SK-N-SH (cell line): ENCODE measurements around the gene TMEM187. TPM values are rescaled to one million over a fixed set of nuclear protein-coding genes. Genes with fewer than 3 reads are reported as not detected.

Experiments
- CTCF ChIA-PET: fragments of 300-600, 350-600 bp; formaldehyde crosslinking; extraction: SDS; loops from one replicate; lab custom pipeline; 2021; lab: Yijun Ruan, JAX
- POLR2A ChIA-PET: fragments of 350-600 bp; sonication (Branson Sonifier 250); formaldehyde crosslinking; extraction: SDS; loops from one replicate; lab custom pipeline; 2020; ENCODE audit warnings: antibody characterized with exemption, inconsistent platforms; lab: Yijun Ruan, JAX
- DNase-seq: peaks from one replicate; pipeline ENCODE4 v3.0.0; 2012
- H2AFZ ChIP-seq: fragments of 200-600 bp; sonication (generic); 2 replicates; pipeline ENCODE4 v1.8.1; 2016; ENCODE audit warnings: antibody characterized with exemption, mild to moderate bottlenecking, low read depth
- H3F3A ChIP-seq: fragments of 200-600 bp; sonication (generic); replicated peaks from 2 replicates; pipeline ENCODE3; 2016; ENCODE audit warnings: antibody characterized with exemption, mild to moderate bottlenecking; ENCODE audit not compliant: insufficient read depth
- H3K27ac ChIP-seq, 2 experiments: fragments of 200-500 bp in 1 of 2; fragments of 200-600 bp in 1 of 2; sonication (Bioruptor generic) in 1 of 2; sonication (generic), shearing (Covaris generic) in 1 of 2; 2 replicates each; pipeline versions ENCODE4 v1.5.1 to v1.6.1; 2014 to 2016; ENCODE audit warnings: low read depth in 2 of 2, inconsistent platforms in 1 of 2, low read length in 1 of 2, mild to moderate bottlenecking in 1 of 2, mixed read lengths in 1 of 2
- H3K27me3 ChIP-seq: fragments of 200-600 bp; sonication (generic), shearing (Covaris generic); 2 replicates; pipeline ENCODE4 v1.6.1; 2016; ENCODE audit warnings: mixed run types; ENCODE audit not compliant: insufficient read depth
- H3K36me3 ChIP-seq, 2 experiments: fragments of 200-500 bp in 1 of 2; fragments of 200-600 bp in 1 of 2; sonication (Bioruptor generic) in 1 of 2; sonication (generic) in 1 of 2; replicated peaks in 1 of 2; 2 replicates each; pipeline versions ENCODE3 to v1.5.1; 2014 to 2016; ENCODE audit warnings: low read length in 1 of 2, mild to moderate bottlenecking in 1 of 2; ENCODE audit not compliant: insufficient read depth in 2 of 2, control insufficient read depth in 1 of 2
- H3K4me1 ChIP-seq, 2 experiments: fragments of 200-500 bp in 1 of 2; fragments of 200-600 bp in 1 of 2; sonication (Bioruptor generic) in 1 of 2; sonication (generic), shearing (Covaris generic) in 1 of 2; 2 replicates each; pipeline versions ENCODE4 v1.5.1 to v1.6.1; 2014 to 2016; ENCODE audit warnings: low read depth in 1 of 2, low read length in 1 of 2, mixed run types in 1 of 2; ENCODE audit not compliant: insufficient read depth in 2 of 2, control insufficient read depth in 1 of 2
- H3K4me2 ChIP-seq: fragments of 200-600 bp; sonication (generic), shearing (Covaris generic); 2 replicates; pipeline ENCODE4 v1.6.1; 2017; ENCODE audit warnings: mixed run types
- H3K4me3 ChIP-seq, 2 experiments: fragments of 200-500 bp in 1 of 2; fragments of 200-600 bp in 1 of 2; sonication (Bioruptor generic) in 1 of 2; sonication (generic), shearing (Covaris generic) in 1 of 2; 2 replicates each; pipeline versions ENCODE4 v1.5.1 to v1.8.1; 2014 to 2016; ENCODE audit warnings: low read depth in 2 of 2, inconsistent platforms in 1 of 2, low read length in 1 of 2, mild to moderate bottlenecking in 1 of 2, mixed read lengths in 1 of 2, moderate library complexity in 1 of 2
- H3K79me2 ChIP-seq: fragments of 200-600 bp; sonication (generic); 2 replicates; pipeline ENCODE4 v1.8.1; 2017; ENCODE audit warnings: mild to moderate bottlenecking; ENCODE audit not compliant: insufficient read depth
- H3K9ac ChIP-seq: fragments of 200-600 bp; sonication (generic); 2 replicates; pipeline ENCODE4 v1.6.1; 2017; ENCODE audit warnings: mixed run types
- H3K9me2 ChIP-seq: fragments of 200-600 bp; sonication (generic); 2 replicates; pipeline ENCODE4 v1.6.1; 2017; ENCODE audit warnings: mixed run types
- H3K9me3 ChIP-seq: fragments of 200-600 bp; sonication (generic); 2 replicates; pipeline ENCODE4 v1.6.1; 2017; ENCODE audit warnings: mixed run types, mild to moderate bottlenecking, moderate library complexity
- H4K20me1 ChIP-seq: fragments of 200-600 bp; sonication (generic); 2 replicates; pipeline ENCODE4 v1.6.1; 2017; ENCODE audit warnings: mild to moderate bottlenecking, mixed run types; ENCODE audit not compliant: insufficient read depth
- ELF1 ChIP-seq: IDR thresholded peaks from 2 replicates; pipeline ENCODE4 v1.4.0; 2012
- EP300 ChIP-seq, 2 experiments: IDR thresholded peaks; 2 replicates each; pipeline versions ENCODE4 v1.4.0 to v1.6.1; 2012; ENCODE audit warnings: borderline replicate concordance in 1 of 2, low read depth in 1 of 2, low read length in 1 of 2
- EZH2phosphoT487 ChIP-seq: fragments of 200-600 bp; sonication (generic); IDR thresholded peaks from 2 replicates; pipeline ENCODE4 v1.6.1; 2017; ENCODE audit warnings: low read depth, mixed run types, mild to moderate bottlenecking, antibody characterized with exemption, moderate library complexity, borderline replicate concordance
- FOSL2 ChIP-seq: IDR thresholded peaks from 2 replicates; pipeline ENCODE4 v1.4.0; 2012; ENCODE audit warnings: low read depth, mild to moderate bottlenecking, moderate library complexity, borderline replicate concordance
- GATA2 ChIP-seq: sonication (generic); formaldehyde crosslinking; IDR thresholded peaks from 2 replicates; pipeline ENCODE4 v1.5.0; 2020; ENCODE audit warnings: mild to moderate bottlenecking, missing genetic modification reagents
- MEF2A ChIP-seq: IDR thresholded peaks from 2 replicates; pipeline ENCODE4 v1.4.0; 2012; ENCODE audit warnings: low read depth, borderline replicate concordance
- MXI1 ChIP-seq: IDR thresholded peaks from 2 replicates; pipeline ENCODE4 v1.6.1; 2012; ENCODE audit warnings: mild to moderate bottlenecking, low read depth, low read length, improper control_type of control experiment
- NRF1 ChIP-seq: IDR thresholded peaks from 2 replicates; pipeline ENCODE4 v1.6.1; 2012; ENCODE audit warnings: low read depth, mild to moderate bottlenecking, low read length
- SIN3A ChIP-seq: IDR thresholded peaks from 2 replicates; pipeline ENCODE4 v1.6.1; 2012; ENCODE audit warnings: low read depth, mild to moderate bottlenecking, low read length, moderate library complexity, borderline replicate concordance
- SMC3 ChIP-seq: IDR thresholded peaks from 2 replicates; pipeline ENCODE4 v1.6.1; 2012; ENCODE audit warnings: low read depth, low read length, improper control_type of control experiment
- TAF1 ChIP-seq: IDR thresholded peaks from 2 replicates; pipeline ENCODE4 v1.6.1; 2012; ENCODE audit warnings: low read depth, mild to moderate bottlenecking, low read length, moderate library complexity, borderline replicate concordance
- TCF12 ChIP-seq: IDR thresholded peaks from 2 replicates; pipeline ENCODE4 v1.4.0; 2012
- TEAD4 ChIP-seq: IDR thresholded peaks from 2 replicates; pipeline ENCODE4 v1.4.0; 2012; ENCODE audit warnings: mild to moderate bottlenecking, borderline replicate concordance; ENCODE audit not compliant: insufficient read depth
- YY1 ChIP-seq: IDR thresholded peaks from 2 replicates; pipeline ENCODE4 v1.4.0; 2012; ENCODE audit warnings: low read depth, mild to moderate bottlenecking
- WGBS: methylation state at CpG from one replicate; pipeline ENCODE4 v1.1.6; 2017; ENCODE audit warnings: low lambda C conversion rate; 5-methylcytosine and 5-hydroxymethylcytosine counted together
- polyA plus RNA-seq, 3 experiments: library from polyadenylated mRNA; depleted of rRNA; stranded (reverse); fragments of >200 nt; gene quantifications; 2 replicates each; pipeline ENCODE4 v1.2.3, GENCODE V29; 2012
- TF ChIP-seq, protein P1 (sequence below): IDR thresholded peaks from 2 replicates; pipeline ENCODE4 v1.4.0; 2012; ENCODE audit warnings: low read depth
- TF ChIP-seq, protein P2 (sequence below): fragments of 150-350 bp; IDR thresholded peaks from 2 replicates; pipeline ENCODE4 v1.6.1; 2016; ENCODE audit warnings: mild to moderate bottlenecking, low read depth, low read length
- TF ChIP-seq, protein P3 (sequence below): fragments of 200-600 bp; sonication (generic); IDR thresholded peaks from 2 replicates; pipeline ENCODE4 v1.6.1; 2017; ENCODE audit warnings: antibody characterized with exemption, mild to moderate bottlenecking, moderate library complexity

The TMEM187 gene
- polyA plus RNA-seq, 1 of the 3 experiments (the other 2 are of a cell fraction): 10.9 TPM

DNA sequence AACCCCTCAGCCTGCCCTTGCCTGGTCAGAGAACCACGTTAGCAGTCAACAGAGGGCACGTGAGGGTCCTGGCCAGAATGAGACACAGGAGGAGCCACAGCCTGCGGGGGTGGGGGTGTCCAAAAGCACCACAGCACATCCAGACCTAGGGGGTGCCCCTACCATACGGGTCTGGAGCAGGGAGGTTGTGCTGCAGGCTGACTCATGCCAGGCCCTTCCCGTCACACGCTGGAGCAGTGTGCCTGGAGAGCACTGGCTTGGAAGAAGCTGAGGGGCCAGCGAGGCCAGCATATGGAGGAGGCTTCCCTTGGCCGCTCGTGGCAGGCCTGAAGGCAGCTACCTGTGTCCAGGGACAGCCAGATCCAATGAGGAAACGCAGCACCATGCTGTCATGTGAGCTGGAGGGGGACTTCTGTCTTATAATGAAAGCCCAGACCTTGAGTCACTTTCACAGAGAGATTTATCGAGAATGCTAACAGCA is 48.6 kb downstream of the TMEM187 start:
- peak overlapping the region; percentile 75; the same call in 1 of the 2 replicates for H3K4me2 ChIP-seq
- 36% methylated on average over 10 of the region's 11 CpGs for WGBS
- no peak for DNase-seq
- ChIA-PET CTCF (interaction anchor here (1.1 to 1.3 kb wide), 3 partner anchors 9 to 31 kb away, joined by 3 to 4 read pairs (median 3); no protein-coding TSS in a partner anchor), POLR2A (interaction anchor here (1.5 kb wide), 1 partner anchor 48 kb away, joined by 4 read pairs; the partner anchor contains the start of gene TMEM187)
- peak overlapping the region; percentile 75 to 79 for H3K27ac ChIP-seq
- H3K4me3 ChIP-seq: no peak overlapping the region
- H3K4me1 ChIP-seq: peaks cover 0 to 23% of the 10 kb centered on the region in 2 experiments; a peak in 1 of 4 replicates
- H3K36me3 ChIP-seq: peaks cover 0 to 14% of the 10 kb centered on the region in 2 experiments
- no peak overlapping the region for H2AFZ ChIP-seq
- TF ChIP-seq EP300 (IDR thresholded peaks at IDR 0.05; ENCODE audit: borderline replicate concordance in 1 of 2, low read depth in 1 of 2, low read length in 1 of 2) (no peak), TEAD4 (no peak), TAF1 (no peak), MEF2A (no peak), SIN3A (no peak), YY1 (no peak)
- TF ChIP-seq, protein P1, sequence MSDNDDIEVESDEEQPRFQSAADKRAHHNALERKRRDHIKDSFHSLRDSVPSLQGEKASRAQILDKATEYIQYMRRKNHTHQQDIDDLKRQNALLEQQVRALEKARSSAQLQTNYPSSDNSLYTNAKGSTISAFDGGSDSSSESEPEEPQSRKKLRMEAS: peak; percentile 52
- H3K27me3 ChIP-seq: peaks cover 28% of the 10 kb centered on the region
- peaks cover 7% of the 10 kb centered on the region for H3F3A ChIP-seq
- H3K9ac ChIP-seq: no peak overlapping the region
- H3K9me2 ChIP-seq: no peaks in the 10 kb centered on the region
- peaks cover 26% of the 10 kb centered on the region for H3K79me2 ChIP-seq
- H4K20me1 ChIP-seq: no peaks in the 10 kb centered on the region
- H3K9me3 ChIP-seq: no peaks in the 10 kb centered on the region

DNA sequence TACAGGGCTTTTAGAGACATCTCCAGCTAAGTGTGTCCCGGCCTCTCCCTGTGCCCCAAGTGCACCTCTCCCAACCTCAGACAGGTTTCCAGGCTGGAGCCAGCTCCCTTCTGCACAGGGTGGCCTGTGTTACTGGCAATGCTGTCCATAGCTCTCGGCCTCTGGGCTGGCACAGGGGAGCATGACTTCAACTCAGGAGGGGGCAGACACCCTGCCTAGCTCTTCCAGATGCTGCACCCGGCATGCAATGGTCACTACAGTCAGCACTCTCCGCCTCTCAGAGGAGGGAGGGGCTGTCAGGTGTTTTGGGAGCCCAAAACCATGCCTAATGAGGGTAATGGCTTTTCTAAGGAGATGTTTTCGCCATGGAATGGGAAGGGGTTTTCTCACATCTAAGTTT is 49.6 kb downstream of the TMEM187 start:
- Histone ChIP-seq H3K79me2 (peaks cover 23% of the 10 kb centered on the region), H3K4me3 (no peak overlapping the region), H4K20me1 (no peaks in the 10 kb centered on the region), H3K9me2 (no peaks in the 10 kb centered on the region), H3K9ac (no peak overlapping the region), H3K9me3 (no peaks in the 10 kb centered on the region), H3K27ac (peak overlapping the region in 1 of 2 experiments; percentile 75; a peak in 2 of 4 replicates), H3F3A (peaks cover 7% of the 10 kb centered on the region), H3K36me3 (peaks cover 0 to 6% of the 10 kb centered on the region in 2 experiments), H2AFZ (no peak overlapping the region), H3K4me2 (no peak overlapping the region), H3K4me1 (peaks cover 0 to 23% of the 10 kb centered on the region in 2 experiments; a peak in 1 of 4 replicates), H3K27me3 (peaks cover 37% of the 10 kb centered on the region)
- CTCF ChIA-PET: interaction anchor here (12.4 kb wide), 1 partner anchor 9 kb away, joined by 94 read pairs; no protein-coding TSS in a partner anchor
- POLR2A ChIA-PET: no interaction called here
- TF ChIP-seq MXI1 (no peak), ELF1 (no peak), NRF1 (no peak), FOSL2 (no peak), TAF1 (no peak), TCF12 (no peak), GATA2 (CRISPR knock-in tag) (no peak), SMC3 (no peak), EZH2phosphoT487 (no peak)
- TF ChIP-seq, protein P2, sequence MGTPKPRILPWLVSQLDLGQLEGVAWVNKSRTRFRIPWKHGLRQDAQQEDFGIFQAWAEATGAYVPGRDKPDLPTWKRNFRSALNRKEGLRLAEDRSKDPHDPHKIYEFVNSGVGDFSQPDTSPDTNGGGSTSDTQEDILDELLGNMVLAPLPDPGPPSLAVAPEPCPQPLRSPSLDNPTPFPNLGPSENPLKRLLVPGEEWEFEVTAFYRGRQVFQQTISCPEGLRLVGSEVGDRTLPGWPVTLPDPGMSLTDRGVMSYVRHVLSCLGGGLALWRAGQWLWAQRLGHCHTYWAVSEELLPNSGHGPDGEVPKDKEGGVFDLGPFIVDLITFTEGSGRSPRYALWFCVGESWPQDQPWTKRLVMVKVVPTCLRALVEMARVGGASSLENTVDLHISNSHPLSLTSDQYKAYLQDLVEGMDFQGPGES: no peak
- TF ChIP-seq, protein P3, sequence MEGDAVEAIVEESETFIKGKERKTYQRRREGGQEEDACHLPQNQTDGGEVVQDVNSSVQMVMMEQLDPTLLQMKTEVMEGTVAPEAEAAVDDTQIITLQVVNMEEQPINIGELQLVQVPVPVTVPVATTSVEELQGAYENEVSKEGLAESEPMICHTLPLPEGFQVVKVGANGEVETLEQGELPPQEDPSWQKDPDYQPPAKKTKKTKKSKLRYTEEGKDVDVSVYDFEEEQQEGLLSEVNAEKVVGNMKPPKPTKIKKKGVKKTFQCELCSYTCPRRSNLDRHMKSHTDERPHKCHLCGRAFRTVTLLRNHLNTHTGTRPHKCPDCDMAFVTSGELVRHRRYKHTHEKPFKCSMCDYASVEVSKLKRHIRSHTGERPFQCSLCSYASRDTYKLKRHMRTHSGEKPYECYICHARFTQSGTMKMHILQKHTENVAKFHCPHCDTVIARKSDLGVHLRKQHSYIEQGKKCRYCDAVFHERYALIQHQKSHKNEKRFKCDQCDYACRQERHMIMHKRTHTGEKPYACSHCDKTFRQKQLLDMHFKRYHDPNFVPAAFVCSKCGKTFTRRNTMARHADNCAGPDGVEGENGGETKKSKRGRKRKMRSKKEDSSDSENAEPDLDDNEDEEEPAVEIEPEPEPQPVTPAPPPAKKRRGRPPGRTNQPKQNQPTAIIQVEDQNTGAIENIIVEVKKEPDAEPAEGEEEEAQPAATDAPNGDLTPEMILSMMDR: no peak
- 49% methylated on average over 2 of the region's 5 CpGs for WGBS
- no peak for DNase-seq
